ENCODE results near the gene TMEM45B. TPM values are rescaled to one million over a fixed set of nuclear protein-coding genes. Genes with fewer than 3 reads are reported as not detected.

TMEM45B gene
- not detected in 2 replicates for total RNA-seq

DNA sequence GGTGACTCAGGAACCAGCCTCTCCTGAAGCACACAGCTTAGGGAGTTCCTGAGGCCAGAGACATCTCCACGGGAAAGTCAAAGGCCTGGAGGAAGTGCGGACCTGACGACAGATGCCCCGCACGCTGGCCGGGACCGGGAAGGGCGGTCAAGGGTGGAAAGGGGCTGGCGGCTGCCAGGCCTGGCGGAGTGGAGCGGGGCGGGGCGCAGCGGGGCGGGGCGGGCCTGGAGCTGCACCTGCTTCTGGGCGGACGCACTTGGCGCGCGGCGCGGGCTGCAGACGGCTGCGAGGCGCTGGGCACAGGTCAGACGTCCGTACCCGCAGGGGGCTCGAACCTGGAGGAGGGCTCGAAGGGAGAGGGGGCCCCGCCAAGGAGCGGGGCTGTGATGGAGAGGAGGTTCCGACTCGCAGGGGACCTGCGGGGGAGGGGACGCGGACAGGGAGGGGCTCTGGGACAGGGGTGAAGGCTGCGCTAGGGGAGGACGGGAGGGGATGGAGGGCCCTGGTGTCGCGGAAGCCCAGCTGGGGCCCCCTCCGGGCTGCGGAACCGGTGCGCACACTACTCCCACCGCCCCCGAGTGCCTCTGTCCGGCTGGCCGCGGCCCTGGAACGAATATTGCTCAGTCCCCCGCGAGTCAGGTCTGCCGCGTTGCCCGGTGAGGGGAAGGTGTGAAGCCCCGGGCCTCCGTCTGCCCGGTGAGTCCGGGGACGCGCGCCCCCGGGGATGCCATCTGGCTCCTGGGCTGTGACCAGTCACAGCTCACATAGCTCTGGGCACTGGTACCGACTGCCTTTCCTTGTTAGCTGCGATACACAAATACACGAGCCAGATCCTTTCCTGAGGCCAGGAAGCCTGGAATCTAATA, at the start of gene TMEM45B:
Gene TMEM45B, plus strand, starts transcription at position 253 of the 866 bp plus-strand sequence. CDS start 36,635 bp downstream, outside the sequence.

DNA sequence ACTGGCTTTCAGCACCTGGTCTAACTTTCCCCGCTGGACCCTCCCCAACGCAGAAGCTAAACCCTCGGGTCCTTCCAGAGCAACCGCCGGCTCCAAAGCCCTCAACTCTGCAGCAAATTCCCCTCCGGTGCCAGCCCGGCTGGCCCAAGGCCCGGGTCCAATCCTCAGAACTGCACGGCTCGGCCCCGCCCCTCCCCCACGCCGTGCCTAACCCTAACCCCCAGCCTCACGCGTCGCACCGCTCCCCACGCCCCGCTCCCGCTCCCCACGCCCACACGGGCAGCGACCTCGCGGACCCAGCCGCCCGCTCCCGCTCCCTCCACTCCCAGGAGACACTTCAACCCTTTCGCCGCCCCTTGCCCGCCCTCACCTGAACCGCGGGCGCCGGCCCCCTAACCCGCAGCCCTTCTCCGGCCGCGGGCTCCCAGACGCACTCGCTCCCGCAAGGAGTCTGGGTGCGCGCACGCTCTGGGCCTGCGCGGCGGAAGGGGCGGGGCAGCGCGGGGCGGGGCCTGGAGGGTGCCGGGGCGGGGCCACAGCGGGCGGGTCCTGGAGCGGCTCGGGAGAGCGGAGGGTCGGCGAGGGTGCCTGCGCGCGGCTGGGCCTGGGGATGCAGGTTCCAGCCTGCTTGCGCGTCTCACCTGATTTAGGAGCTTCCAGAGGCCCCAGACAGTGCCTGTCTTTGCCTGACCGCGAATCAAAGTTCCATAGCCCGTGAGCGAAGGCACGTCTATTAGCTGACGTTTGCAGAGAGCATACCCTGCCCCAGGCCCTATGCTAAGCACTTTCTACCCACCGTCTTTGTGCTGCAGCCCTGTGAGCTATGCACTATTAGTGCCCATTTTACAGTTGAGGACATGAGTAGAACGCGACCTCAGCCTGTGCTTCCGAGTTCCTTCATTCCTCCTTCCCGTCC, 79.7 kb downstream of the TMEM45B start, which contains the start of gene NFRKB:
Gene NFRKB, minus strand, starts transcription at position 453 of the 916 bp plus-strand sequence. CDS start 2,729 bp downstream, outside the sequence.

Small RNAs within 50 kb of the gene (small RNA-seq; reads per million reads assigned to genes)
- not detected for gene AP003327.1 (ENCODE audit: low replicate concordance)

Other genes with a start within 250 kb of the TMEM45B start
- 16.0 and 28.8 TPM in 2 replicates for gene NFRKB, start 79.7 kb downstream of the TMEM45B start, total RNA-seq
- gene PRDM10, start 187.0 kb downstream of the TMEM45B start, total RNA-seq, result 5.5 and 13.3 TPM in 2 replicates

All from placental pericyte (primary cell).